ENCODE data around the gene TMEM175. TPM values are rescaled to one million over a fixed set of nuclear protein-coding genes. Genes with fewer than 3 reads are reported as not detected.

TMEM175 gene
- total and polyA plus RNA-seq, 2 donors from 2014 or later = 26.0 to 31.1 TPM

DNA sequence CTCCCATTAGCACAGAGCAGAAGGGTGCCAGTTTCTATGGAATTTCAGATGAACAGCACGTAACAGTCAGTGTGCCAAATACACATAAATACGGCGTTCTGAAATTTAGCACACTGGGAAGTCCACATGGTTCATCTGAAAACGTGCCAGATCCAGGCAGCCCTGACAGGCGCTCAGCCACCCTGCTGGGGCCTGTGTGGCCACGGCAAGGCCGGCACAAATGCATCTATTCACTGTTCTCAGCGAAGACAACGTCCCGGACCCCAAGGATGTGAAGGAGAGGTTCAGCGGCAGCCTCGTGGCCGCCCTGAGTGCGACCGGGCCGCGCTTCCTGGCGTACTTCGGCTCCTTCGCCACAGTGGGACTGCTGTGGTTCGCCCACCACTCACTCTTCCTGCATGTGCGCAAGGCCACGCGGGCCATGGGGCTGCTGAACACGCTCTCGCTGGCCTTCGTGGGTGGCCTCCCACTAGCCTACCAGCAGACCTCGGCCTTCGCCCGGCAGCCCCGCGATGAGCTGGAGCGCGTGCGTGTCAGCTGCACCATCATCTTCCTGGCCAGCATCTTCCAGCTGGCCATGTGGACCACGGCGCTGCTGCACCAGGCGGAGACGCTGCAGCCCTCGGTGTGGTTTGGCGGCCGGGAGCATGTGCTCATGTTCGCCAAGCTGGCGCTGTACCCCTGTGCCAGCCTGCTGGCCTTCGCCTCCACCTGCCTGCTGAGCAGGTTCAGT lies 25.5 kb downstream of the TMEM175 start:
- Histone ChIP-seq H3K27ac (ENCODE audit: low read depth in 2 of 2, low read length in 2 of 2) (no peak overlapping the region), H3K4me3 (ENCODE audit: low read length in 3 of 3) (no peak overlapping the region), H3K36me3 (ENCODE audit: control insufficient read depth in 2 of 3, insufficient read depth in 3 of 3, low read length in 3 of 3) (peaks cover 0 to 5% (median 0%) of the 10 kb centered on the region in 3 donors), H3K9me3 (ENCODE audit: control insufficient read depth in 2 of 3, insufficient read depth in 1 of 3, low read length in 3 of 3) (no peaks in the 10 kb centered on the region), H3K27me3 (ENCODE audit: control insufficient read depth, insufficient read depth, low read length) (no peaks in the 10 kb centered on the region), H3K9ac (ENCODE audit: low read length in 3 of 3) (no peak overlapping the region), H3K4me1 (ENCODE audit: control insufficient read depth in 2 of 3, insufficient read depth in 2 of 3, low read depth in 1 of 3, low read length in 3 of 3) (no peaks in the 10 kb centered on the region)
- DNase-seq = peak in 2 of 5 donors; percentile 24 to 73
- intact Hi-C loops (cut with DNase I) = no loop called here
- TF ChIP-seq, protein P1, sequence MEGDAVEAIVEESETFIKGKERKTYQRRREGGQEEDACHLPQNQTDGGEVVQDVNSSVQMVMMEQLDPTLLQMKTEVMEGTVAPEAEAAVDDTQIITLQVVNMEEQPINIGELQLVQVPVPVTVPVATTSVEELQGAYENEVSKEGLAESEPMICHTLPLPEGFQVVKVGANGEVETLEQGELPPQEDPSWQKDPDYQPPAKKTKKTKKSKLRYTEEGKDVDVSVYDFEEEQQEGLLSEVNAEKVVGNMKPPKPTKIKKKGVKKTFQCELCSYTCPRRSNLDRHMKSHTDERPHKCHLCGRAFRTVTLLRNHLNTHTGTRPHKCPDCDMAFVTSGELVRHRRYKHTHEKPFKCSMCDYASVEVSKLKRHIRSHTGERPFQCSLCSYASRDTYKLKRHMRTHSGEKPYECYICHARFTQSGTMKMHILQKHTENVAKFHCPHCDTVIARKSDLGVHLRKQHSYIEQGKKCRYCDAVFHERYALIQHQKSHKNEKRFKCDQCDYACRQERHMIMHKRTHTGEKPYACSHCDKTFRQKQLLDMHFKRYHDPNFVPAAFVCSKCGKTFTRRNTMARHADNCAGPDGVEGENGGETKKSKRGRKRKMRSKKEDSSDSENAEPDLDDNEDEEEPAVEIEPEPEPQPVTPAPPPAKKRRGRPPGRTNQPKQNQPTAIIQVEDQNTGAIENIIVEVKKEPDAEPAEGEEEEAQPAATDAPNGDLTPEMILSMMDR (IDR thresholded peaks at IDR 0.05; ENCODE audit: borderline replicate concordance, extremely low read depth, insufficient read depth) = no peak
- FAIRE-seq = no peak

DNA sequence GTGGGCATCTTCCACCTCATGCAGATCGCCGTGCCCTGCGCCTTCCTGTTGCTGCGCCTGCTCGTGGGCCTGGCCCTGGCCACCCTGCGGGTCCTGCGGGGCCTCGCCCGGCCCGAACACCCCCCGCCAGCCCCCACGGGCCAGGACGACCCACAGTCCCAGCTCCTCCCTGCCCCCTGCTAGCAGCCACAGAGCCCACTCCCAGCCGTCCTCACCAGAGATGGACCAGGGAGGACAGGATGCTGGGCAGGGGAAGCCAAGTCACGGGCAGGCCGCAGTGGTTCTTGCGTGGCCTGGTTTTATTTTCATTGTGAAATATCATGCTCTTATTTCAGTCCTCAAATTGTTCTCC lies 26.0 kb downstream of the TMEM175 start:
- intact Hi-C loops (cut with DNase I) = no loop called here
- Histone ChIP-seq H3K4me1 (ENCODE audit: control insufficient read depth in 2 of 3, insufficient read depth in 2 of 3, low read depth in 1 of 3, low read length in 3 of 3) (no peaks in the 10 kb centered on the region), H3K27me3 (ENCODE audit: control insufficient read depth, insufficient read depth, low read length) (no peaks in the 10 kb centered on the region), H3K27ac (ENCODE audit: low read depth in 2 of 2, low read length in 2 of 2) (no peak overlapping the region), H3K4me3 (ENCODE audit: low read length in 3 of 3) (no peak overlapping the region), H3K9ac (ENCODE audit: low read length in 3 of 3) (no peak overlapping the region), H3K36me3 (ENCODE audit: control insufficient read depth in 2 of 3, insufficient read depth in 3 of 3, low read length in 3 of 3) (peaks cover 0 to 5% (median 0%) of the 10 kb centered on the region in 3 donors), H3K9me3 (ENCODE audit: control insufficient read depth in 2 of 3, insufficient read depth in 1 of 3, low read length in 3 of 3) (no peaks in the 10 kb centered on the region)
- TF ChIP-seq, protein P1 (IDR thresholded peaks at IDR 0.05; ENCODE audit: borderline replicate concordance, extremely low read depth, insufficient read depth) = no peak
- DNase-seq (peak in 1 of 5 donors; percentile 15), FAIRE-seq (no peak)

DNA sequence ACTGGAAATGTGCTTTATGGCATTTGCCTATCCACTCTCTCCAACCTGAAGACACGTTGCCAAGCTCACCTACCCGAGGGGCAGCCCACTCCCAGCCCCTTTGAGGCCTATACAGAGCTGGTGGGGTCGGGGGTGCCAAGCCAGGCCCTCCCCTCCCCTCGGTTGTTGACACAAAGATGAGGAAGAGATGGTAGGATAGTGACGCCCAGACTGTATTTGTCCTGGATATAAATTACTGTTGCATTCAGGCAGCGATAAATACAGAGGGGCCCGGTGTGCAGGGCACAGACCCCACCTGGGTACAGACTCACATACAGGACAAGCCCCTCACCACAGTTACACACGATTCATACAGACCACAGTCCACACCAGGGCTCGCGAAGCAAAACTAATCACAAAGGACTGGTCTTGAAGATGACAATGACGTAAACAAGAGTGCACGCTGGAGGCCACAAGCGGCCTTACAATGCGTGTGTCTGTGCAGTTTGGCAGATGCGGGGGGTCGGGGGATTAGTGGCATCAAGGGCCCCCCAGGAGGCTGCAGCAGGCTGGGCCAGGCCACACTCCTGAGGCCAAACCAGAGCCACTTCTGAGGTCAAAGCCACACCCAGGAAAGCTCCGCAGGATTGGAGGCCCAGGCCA lies 26.6 kb downstream of the TMEM175 start:
- no peaks in the 10 kb centered on the region for H3K27me3 ChIP-seq (ENCODE audit: control insufficient read depth, insufficient read depth, low read length)
- no peaks in the 10 kb centered on the region for H3K4me1 ChIP-seq (ENCODE audit: control insufficient read depth in 2 of 3, insufficient read depth in 2 of 3, low read depth in 1 of 3, low read length in 3 of 3)
- H3K27ac ChIP-seq (ENCODE audit: low read depth in 2 of 2, low read length in 2 of 2) = no peak overlapping the region
- H3K36me3 ChIP-seq (ENCODE audit: control insufficient read depth in 2 of 3, insufficient read depth in 3 of 3, low read length in 3 of 3) = peaks cover 0 to 5% (median 0%) of the 10 kb centered on the region in 3 donors
- H3K9ac ChIP-seq (ENCODE audit: low read length in 3 of 3) = no peak overlapping the region
- H3K9me3 ChIP-seq (ENCODE audit: control insufficient read depth in 2 of 3, insufficient read depth in 1 of 3, low read length in 3 of 3) = no peaks in the 10 kb centered on the region
- FAIRE-seq = no peak
- intact Hi-C loops (cut with DNase I) = no loop called here
- H3K4me3 ChIP-seq (ENCODE audit: low read length in 3 of 3) = no peak overlapping the region
- peak in 2 of 5 donors; percentile 12 to 38 for DNase-seq
- TF ChIP-seq, protein P1 (IDR thresholded peaks at IDR 0.05; ENCODE audit: borderline replicate concordance, extremely low read depth, insufficient read depth) = no peak

All from kidney (tissue), 14 donors.